ENCODE data around the gene C2CD3. TPM values are rescaled to one million over a fixed set of nuclear protein-coding genes. Genes with fewer than 3 reads are reported as not detected.
A peak's percentile ranks its signal among the peaks of the same experiment; 100 is the strongest.

Gene C2CD3
- total RNA-seq, 6 donors from 2014 or later, result 21.4 to 55.5 (median 26.6) TPM

DNA sequence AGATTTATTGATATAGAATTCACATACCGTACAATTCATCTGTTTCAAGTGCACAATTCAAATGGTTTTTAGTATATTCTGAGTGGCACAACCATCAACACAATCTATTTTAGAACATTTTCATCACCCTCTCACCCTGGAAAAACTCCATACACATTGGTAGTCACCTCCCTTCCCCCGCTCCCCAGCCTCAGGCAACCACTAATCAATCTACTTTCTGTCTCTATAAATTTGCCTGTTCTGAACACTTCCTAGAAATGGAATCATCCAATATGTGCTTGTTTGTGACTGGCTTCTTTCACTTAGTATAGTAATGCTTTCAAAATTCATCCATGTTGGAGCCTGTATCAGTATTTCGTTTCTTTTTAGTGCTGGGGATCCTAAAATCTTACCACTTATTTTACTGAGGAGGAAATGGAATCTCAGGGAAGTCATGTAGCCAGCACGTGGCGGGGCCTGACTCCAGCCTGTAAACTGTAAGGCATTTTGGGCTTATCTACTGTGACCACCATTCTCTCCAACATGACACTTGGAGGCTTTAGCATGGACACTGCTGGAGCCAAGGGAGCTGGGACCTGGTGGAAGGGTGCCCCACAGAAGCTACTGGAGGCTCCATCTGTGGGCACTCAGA, 161.0 kb downstream of the C2CD3 start:
- H3K4me1 ChIP-seq, result no peaks in the 10 kb centered on the region

DNA sequence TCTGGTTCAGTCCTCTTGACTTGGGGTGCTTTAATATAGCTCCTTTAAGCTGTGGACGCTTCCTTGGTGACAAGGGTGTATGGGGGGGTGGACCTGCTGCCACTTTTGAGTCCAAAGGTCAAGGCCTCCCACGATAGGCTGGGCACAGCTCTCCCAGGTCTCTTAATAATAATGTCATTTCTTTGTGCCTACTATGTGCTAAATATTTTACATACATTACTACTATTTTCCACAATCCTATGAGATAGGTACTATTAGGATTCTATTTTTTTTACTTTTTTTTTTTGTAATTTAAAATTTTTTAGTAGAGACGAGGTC, 161.6 kb downstream of the C2CD3 start:
- Histone ChIP-seq H3K27ac (no peak overlapping the region), H3K9me3 (no peaks in the 10 kb centered on the region), H3K36me3 (peaks cover 0 to 13% (median 8%) of the 10 kb centered on the region in 4 donors), H3K4me3 (no peak overlapping the region), H3K4me1 (no peaks in the 10 kb centered on the region), H3K27me3 (no peaks in the 10 kb centered on the region)
- ATAC-seq (ENCODE audit: low FRiP score in 2 of 2) (no peak), DNase-seq (no peak)
- TF ChIP-seq POLR2A (IDR thresholded peaks at IDR 0.05), result no peak
- no peak for TF ChIP-seq EP300 (IDR thresholded peaks at IDR 0.05)
- TF ChIP-seq, protein P1, sequence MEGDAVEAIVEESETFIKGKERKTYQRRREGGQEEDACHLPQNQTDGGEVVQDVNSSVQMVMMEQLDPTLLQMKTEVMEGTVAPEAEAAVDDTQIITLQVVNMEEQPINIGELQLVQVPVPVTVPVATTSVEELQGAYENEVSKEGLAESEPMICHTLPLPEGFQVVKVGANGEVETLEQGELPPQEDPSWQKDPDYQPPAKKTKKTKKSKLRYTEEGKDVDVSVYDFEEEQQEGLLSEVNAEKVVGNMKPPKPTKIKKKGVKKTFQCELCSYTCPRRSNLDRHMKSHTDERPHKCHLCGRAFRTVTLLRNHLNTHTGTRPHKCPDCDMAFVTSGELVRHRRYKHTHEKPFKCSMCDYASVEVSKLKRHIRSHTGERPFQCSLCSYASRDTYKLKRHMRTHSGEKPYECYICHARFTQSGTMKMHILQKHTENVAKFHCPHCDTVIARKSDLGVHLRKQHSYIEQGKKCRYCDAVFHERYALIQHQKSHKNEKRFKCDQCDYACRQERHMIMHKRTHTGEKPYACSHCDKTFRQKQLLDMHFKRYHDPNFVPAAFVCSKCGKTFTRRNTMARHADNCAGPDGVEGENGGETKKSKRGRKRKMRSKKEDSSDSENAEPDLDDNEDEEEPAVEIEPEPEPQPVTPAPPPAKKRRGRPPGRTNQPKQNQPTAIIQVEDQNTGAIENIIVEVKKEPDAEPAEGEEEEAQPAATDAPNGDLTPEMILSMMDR (IDR thresholded peaks at IDR 0.05), result no peak
- no peak for TF ChIP-seq POLR2AphosphoS5 (IDR thresholded peaks at IDR 0.05)
- WGBS, 2 donors, result 83 to 90% methylated on average over 3 of the region's 3 CpGs

More for the DNA sequence above, 161.0 kb downstream of the C2CD3 start:
- 90 to 93% methylated on average over 5 of the region's 5 CpGs for WGBS, 2 donors
- DNase-seq, result no peak
- Histone ChIP-seq H3K27ac (no peak overlapping the region), H3K27me3 (no peaks in the 10 kb centered on the region), H3K36me3 (peaks cover 0 to 14% (median 8%) of the 10 kb centered on the region in 4 donors), H3K4me3 (no peak overlapping the region), H3K9me3 (no peaks in the 10 kb centered on the region)
- no peak for ATAC-seq (ENCODE audit: low FRiP score in 2 of 2)
- TF ChIP-seq POLR2A (IDR thresholded peaks at IDR 0.05) (no peak), EP300 (IDR thresholded peaks at IDR 0.05) (no peak), POLR2AphosphoS5 (IDR thresholded peaks at IDR 0.05) (no peak)
- TF ChIP-seq, protein P1 (IDR thresholded peaks at IDR 0.05), result no peak

DNA sequence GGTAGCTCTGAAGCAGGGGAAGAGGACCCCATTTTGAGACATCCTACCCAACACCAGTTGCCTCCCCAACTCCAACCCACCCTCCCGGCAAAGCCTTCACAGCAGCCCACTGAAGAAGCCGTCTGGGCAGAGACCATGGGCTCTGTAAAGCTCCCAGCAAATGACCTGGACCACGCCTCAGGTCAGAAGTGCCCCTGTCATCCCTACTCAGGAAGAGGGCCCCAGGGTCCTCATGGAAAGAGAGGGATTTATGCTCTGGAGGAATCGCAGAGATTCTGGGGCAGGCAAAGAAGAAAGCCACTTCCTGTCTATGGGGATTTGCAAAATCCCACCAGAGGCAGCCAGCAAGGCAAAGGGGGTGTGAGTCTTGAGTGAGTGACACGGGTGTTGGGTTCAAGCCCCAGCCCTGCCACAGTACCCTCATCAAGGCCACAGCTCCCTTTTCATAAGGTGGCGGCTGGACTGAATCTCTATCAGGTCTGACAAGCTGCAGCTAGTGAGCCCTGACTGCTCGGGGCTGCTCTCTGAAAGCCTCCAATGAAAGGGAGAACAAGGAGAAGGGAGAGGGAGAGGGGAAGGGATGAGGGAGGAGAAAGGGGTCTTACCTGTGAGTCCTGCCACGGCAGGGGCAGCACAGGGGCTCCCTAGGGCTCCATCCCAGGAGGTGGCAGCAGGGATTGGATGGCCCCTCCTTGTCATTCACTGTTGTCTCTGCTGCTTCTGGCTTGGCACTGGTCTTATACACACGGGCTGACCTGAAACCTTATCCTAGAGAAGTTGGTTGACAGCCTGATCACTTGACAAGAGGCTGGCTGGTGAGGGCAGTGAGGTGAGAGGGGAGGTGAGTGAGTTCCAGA, 162.2 kb downstream of the C2CD3 start, which contains the start of gene UCP3:
Gene UCP3 (minus strand): TSS at position 713 of the 857 bp plus-strand sequence. CDS start 2,043 bp downstream, outside the sequence.
- WGBS, 2 donors, result 60 to 73% methylated on average over 8 to 9 of the region's 9 CpGs
- ATAC-seq (ENCODE audit: low FRiP score in 2 of 2), result no peak
- H3K27ac ChIP-seq, result no peak within 1 kb of the TSS
- H3K9me3 ChIP-seq, result no peaks in the 10 kb centered on the region
- peak in 1 of 2 donors; percentile 37 for DNase-seq
- H3K27me3 ChIP-seq, result no peaks in the 10 kb centered on the region
- no peak within 1 kb of the TSS for H3K4me3 ChIP-seq
- no peaks in the 10 kb centered on the region for H3K4me1 ChIP-seq
- peaks cover 0 to 18% (median 14%) of the 10 kb centered on the region in 4 donors for H3K36me3 ChIP-seq
- TF ChIP-seq POLR2AphosphoS5 (IDR thresholded peaks at IDR 0.05) (no peak), EP300 (IDR thresholded peaks at IDR 0.05) (no peak)
- TF ChIP-seq, protein P1 (IDR thresholded peaks at IDR 0.05), result no peak

DNA sequence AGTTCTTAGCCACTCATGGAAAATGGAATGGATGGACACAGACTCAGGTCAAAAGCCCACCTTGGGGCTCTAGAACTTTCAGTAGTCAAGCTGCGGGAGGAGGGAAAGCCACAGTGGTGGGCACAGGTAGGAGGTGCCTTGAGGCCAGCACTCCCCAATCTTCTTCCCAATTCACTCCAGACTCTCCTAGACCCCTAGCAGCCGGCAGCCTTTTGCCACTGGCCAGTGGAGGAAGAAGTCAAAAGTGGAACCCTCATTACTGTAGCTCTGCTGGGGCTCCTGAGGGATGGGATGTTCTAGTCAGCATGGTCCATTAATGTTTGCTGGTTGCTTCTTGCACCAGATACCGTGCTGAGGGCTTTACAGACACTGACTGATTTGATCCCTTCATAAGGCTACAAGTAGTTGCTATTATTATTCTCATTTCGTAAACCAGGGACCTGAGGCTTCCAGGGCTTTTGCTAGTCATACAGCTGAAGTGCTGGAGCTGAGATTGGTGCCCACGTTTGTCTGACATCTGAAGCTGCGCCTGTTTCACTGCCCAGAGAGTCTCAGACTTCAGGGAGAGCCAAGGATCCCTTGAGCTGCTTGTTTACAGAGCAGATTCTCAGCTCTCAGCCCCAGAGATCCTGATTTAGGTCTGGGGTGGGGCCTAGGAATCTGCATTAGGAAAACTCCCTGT, 163.0 kb downstream of the C2CD3 start:
- no peak overlapping the region for H3K27ac ChIP-seq

More for the DNA sequence above, 163.0 kb downstream of the C2CD3 start:
- 86 to 87% methylated on average over 4 to 6 of the region's 6 CpGs for WGBS, 2 donors
- ATAC-seq (ENCODE audit: low FRiP score in 2 of 2) (no peak), DNase-seq (no peak)
- H3K4me1 ChIP-seq, result no peaks in the 10 kb centered on the region
- TF ChIP-seq EP300 (IDR thresholded peaks at IDR 0.05) (no peak), POLR2AphosphoS5 (IDR thresholded peaks at IDR 0.05) (no peak), POLR2A (IDR thresholded peaks at IDR 0.05) (no peak)
- TF ChIP-seq, protein P1 (IDR thresholded peaks at IDR 0.05), result no peak
- peaks cover 0 to 18% (median 13%) of the 10 kb centered on the region in 4 donors for H3K36me3 ChIP-seq
- no peaks in the 10 kb centered on the region for H3K27me3 ChIP-seq
- no peaks in the 10 kb centered on the region for H3K9me3 ChIP-seq
- H3K4me3 ChIP-seq, result no peak overlapping the region

All from upper lobe of left lung (tissue), 6 donors.